HG03432 (cell line): ENCODE results near the gene M1AP.

Source experiments
- ATAC-seq: cut with Tn5 transposase; IDR thresholded peaks from one replicate; pipeline ENCODE4 v1.9.1; 2021; ENCODE audit warnings: mild to moderate bottlenecking, moderate library complexity; ENCODE audit not compliant: unreplicated experiment

The M1AP gene

DNA sequence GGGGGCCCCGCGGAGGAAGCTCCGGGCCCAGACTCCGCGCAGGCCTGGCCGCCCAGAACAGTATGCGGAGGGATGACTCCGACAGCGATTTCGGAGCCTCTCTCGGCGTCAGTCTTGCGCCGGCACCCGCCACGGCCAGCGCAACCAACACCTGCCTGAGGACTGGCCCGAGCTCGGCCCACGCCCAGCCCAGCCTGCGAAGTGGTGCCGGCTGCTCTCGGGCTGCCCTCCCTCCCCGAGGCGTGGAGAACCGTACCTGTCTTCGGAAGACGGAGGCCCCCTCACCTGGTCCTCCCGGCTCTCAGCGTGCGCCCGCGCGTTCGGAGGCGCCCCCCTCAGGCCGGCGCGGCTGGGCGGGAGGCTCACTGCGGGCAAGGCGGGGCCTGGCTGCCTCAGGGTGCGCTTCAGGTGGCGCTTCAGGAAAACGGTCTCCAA is at the start of gene M1AP:
Gene M1AP, minus strand, starts transcription at position 322 of the 435 bp plus-strand sequence. CDS start 8,055 bp downstream, outside the sequence.
- ATAC-seq = no peak

GRCh38 chr2:74696829-74697228 is 48.7 kb upstream of the M1AP start:
- ATAC-seq = no peak

GRCh38 chr2:74695663-74696062 is 47.5 kb upstream of the M1AP start:
- no peak for ATAC-seq

GRCh38 chr2:74694281-74694680 is 46.2 kb upstream of the M1AP start:
- no peak for ATAC-seq

GRCh38 chr2:74693668-74694067 is 45.5 kb upstream of the M1AP start:
- ATAC-seq = no peak

GRCh38 chr2:74693213-74693612 is 45.1 kb upstream of the M1AP start:
- no peak for ATAC-seq

- ATAC-seq = no peak
These were observed 43.8 kb upstream of the M1AP start for GRCh38 chr2:74691929-74692328.

- peak; percentile 85 for ATAC-seq
These were observed 42.4 kb upstream of the M1AP start for GRCh38 chr2:74690571-74690970.

DNA sequence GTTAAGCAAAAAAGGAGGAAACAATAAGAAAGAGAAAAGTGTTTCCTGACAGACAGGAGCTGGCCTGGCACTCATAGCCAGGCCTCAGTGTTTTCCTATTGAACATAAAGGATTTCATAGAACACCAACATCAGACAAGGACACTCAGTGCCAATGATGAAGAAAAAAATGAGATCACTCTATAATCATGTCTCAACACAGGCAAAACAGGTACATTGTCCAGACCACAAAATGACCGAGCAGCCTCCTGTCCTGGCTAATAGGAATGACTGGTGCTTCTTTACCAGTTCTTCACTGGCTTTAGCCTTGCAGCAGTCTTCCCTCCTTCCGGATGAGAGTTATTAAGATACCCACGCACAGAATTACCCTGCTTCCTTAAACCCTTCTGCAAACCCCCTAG is 41.5 kb upstream of the M1AP start:
- ATAC-seq = no peak

DNA sequence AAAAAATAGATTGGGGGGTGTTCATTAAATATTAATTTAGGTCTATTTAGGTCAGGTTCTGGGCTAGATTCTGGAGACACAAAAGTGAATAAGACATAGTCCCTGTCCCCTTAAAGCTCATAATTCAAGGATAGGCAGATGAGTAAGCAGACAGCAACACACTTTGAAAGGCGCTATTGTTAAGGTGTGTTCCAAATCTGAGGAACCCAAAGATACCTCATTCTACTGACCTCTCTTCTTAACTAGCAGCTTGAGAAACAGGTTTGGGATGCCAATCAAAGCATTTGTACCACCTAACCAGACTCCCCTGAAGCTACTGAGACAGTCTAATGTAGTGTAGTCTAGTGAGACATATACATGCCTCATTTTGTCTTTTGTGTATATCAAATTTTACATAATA is 40.8 kb upstream of the M1AP start:
- ATAC-seq = no peak

GRCh38 chr2:74685408-74685807 is 37.3 kb upstream of the M1AP start:
- ATAC-seq = no peak

GRCh38 chr2:74682501-74682900 is 34.4 kb upstream of the M1AP start:
- ATAC-seq = no peak

DNA sequence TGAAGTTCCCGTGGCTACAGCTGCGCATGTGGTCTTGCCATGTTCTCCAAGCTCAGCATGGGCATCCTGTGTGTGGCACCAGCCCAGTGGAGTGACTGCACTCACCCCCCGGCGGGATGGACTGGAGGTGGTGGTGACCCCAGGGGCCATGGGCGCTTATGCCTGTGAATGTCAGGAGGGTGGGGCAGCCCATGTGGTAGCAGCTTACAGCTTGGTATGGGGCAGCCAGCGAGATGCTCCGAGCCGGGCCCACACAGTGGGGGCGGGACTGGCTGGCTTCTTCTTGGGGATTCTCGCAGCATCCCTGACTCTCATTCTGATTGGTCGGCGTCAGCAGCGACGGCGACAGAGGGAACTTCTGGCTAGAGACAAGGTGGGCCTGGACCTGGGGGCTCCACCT is 31.5 kb upstream of the M1AP start:
- no peak for ATAC-seq

DNA sequence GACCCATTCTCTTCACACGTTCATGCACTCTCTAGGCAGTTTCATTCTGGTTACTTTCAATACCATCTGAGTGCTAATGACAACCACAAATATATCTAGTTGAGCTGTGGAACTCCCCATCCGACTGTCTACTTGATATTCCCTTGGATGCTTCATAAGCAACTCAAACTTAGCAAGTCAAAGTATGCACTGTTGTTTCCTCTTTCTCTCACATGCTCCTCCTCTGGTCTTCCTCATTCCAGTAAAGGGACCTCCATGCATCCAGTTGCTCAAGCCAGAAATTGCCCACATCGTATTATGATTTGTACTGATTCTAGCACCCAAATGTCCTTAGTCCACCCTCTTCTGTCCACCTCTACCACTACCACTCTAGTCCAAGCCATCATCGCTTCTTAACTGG is 28.2 kb upstream of the M1AP start:
- no peak for ATAC-seq

DNA sequence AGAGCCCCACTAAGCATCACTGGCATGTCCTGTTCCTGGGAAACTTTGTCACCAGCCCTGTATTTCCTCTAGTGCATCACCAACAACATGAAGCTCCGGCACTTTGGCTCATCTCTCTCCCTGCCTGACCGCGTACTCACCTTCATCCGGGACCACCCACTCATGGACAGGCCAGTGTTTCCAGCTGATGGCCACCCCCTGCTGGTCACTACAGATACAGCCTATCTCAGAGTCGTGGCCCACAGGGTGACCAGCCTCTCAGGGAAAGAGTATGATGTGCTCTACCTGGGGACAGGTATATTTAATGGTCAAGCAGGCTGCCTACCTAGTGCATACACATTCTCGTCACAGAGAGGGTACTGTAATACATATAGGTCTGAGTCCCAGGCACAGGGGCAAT is 27.0 kb upstream of the M1AP start:
- no peak for ATAC-seq

GRCh38 chr2:74673826-74674528 is 25.8 kb upstream of the M1AP start:
- ATAC-seq = no peak

DNA sequence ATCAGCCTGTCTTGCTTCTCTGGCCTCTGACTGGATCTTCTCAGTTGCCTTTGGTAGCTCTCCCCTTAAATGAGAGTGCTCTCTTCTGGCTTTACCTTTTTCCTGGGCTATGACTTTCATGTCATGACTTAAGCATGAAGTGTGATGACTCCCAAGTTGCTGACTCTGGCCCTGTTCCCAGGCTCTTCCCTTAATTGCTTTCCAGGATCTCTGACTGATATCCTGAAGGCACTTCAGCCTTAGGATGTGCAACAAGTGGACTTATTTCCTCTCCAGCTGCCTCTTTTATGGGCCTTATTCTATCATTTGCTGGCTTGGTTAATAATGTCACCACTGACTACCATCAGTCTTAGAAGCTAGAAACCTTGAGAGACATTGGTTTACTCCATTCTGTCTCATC is 23.3 kb upstream of the M1AP start:
- no peak for ATAC-seq

DNA sequence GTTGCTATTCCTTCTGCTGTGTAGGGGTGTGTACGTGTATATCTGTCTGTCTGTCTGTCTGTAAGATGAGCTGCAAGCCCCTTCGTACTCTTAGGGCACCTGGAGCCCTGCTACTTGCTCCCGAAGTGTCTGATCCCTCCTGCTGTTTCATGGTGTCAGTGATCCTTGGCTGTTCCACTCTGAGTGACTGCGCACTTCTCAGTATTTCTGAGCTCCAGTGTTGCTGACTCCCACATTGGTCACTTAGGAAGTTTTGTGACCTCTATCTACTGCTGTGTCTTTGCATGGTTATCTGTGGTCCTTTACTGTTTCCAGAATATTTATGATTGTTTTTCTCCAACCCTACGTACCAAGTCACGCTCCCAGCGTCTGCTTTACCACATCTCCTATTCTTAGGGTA is 22.1 kb upstream of the M1AP start:
- no peak for ATAC-seq

DNA sequence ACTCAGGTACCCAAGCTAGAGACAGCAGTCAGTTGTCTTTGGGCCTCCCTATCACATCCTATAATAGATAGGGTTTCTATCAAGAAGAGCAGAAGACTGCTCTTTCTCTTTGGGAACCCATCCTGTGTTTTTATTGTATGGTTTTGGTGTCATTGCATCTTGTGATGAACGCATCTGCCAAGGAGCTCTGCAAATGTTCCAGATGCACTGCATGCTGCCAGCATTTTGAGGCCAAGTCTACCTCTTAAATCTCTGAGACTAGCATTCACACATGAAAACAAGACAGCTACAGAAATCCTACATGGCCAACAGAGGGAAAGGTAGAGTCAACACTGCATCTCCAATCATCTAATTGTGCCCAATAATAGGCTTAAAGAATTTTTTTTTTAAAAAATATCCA is 20.0 kb upstream of the M1AP start:
- ATAC-seq = no peak

DNA sequence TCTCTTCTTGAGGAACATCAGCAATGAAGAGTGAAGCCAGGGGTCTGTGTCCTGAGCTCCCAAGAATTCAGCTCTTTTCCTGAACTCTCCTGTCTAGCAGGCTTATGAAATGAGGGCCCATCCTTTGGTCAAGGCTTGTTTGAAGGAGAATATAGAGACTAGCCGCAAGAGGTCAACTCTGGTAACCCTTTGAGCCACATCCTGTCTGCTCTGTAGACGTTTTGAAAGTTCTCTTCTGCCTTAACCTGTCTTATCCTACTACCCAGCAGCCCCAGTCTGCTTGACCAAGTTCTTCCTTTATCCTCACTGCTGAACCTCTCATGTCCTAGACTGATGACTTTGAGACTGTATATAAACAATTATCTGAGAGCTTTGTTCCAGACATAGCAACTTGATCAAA is 11.3 kb upstream of the M1AP start:
- no peak for ATAC-seq

DNA sequence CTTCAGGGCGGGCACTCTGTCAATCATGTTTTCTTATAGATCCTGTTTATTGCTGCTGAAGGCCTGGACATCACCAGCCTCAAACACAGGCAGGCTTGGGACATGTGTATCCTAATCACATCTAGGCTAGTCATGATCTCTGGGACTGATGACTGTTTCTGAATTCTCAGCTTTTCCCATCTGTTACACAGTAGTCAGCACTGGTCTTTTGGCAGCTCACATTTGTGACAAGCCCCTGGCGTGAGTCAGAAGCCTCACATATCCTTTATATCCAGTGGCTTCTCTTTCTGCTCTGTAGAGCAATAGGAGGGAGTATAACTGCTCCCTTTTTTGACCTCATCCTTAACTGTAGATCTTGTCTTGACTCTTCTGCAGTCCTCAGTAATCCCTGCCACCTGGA is 10.4 kb upstream of the M1AP start:
- ATAC-seq = no peak

DNA sequence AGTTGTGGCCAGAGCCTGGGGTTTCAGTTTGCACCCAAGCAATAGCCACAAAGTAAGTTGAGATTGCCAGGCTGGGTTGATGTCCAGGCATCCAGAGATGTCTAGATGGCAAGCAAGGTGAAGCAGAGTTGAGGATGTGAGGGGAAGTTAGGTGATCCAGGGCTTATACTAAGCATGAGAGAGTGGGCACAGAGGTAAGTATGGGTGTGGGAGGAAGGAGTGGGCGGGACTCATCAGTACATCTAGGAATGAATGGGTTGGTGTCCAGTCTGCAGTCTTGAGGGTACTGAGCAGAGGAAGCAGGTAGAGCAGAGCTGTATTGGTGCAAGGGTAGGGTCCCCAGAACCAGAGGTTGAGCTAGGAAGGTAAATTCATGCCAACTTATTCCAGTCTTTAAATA is 7.4 kb upstream of the M1AP start:
- no peak for ATAC-seq
